Loucy (cell line): Measurements from ENCODE around the gene PARVB.

ENCODE experiments used
- H2AFZ ChIP-seq: fragments of 200-600 bp; sonication (generic); 2 replicates; pipeline ENCODE4 v1.6.0; 2016; ENCODE audit warnings: antibody characterized with exemption, mild to moderate bottlenecking, low read length, moderate library complexity
- H3F3A ChIP-seq: fragments of 200-600 bp; 2 replicates; pipeline ENCODE4 v1.6.0; 2016; ENCODE audit warnings: antibody characterized with exemption, low read depth, mild to moderate bottlenecking
- H3K27me3 ChIP-seq: fragments of 200-600 bp; sonication (generic); 2 replicates; pipeline ENCODE4 v1.6.1; 2014; ENCODE audit warnings: low read length, mild to moderate bottlenecking; ENCODE audit not compliant: insufficient read depth, poor library complexity, severe bottlenecking
- H3K36me3 ChIP-seq: fragments of 200-600 bp; sonication (generic); 2 replicates; pipeline ENCODE4 v1.6.1; 2016; ENCODE audit warnings: low read length; ENCODE audit not compliant: insufficient read depth
- H3K4me1 ChIP-seq: fragments of 200-600 bp; sonication (generic); 2 replicates; pipeline ENCODE4 v1.5.1; 2014; ENCODE audit warnings: low read length, mild to moderate bottlenecking; ENCODE audit not compliant: insufficient read depth, poor library complexity, severe bottlenecking
- H3K4me2 ChIP-seq: fragments of 200-600 bp; sonication (generic); 2 replicates; pipeline ENCODE4 v1.6.0; 2014; ENCODE audit warnings: antibody characterized with exemption, low read length, low read depth, mild to moderate bottlenecking; ENCODE audit not compliant: poor library complexity, severe bottlenecking
- H3K4me3 ChIP-seq: fragments of 200-600 bp; sonication (generic); 2 replicates; pipeline ENCODE4 v1.5.1; 2014; ENCODE audit warnings: low read length, mild to moderate bottlenecking, mixed read lengths; ENCODE audit not compliant: poor library complexity, severe bottlenecking
- H3K79me2 ChIP-seq: fragments of 200-600 bp; sonication (generic); 2 replicates; pipeline ENCODE4 v1.6.1; 2014; ENCODE audit warnings: low read length; ENCODE audit not compliant: insufficient read depth
- H3K9ac ChIP-seq: fragments of 200-600 bp; sonication (generic); 2 replicates; pipeline ENCODE4 v1.6.0; 2014; ENCODE audit warnings: mild to moderate bottlenecking, low read depth, low read length, moderate library complexity; ENCODE audit not compliant: poor library complexity, severe bottlenecking
- H3K9me2 ChIP-seq: fragments of 200-600 bp; sonication (generic); replicated peaks from 2 replicates; pipeline ENCODE4 v1.6.1; 2016; ENCODE audit warnings: low read depth, low read length, mixed read lengths
- H3K9me3 ChIP-seq: fragments of 200-600 bp; sonication (generic); 2 replicates; pipeline ENCODE4 v1.6.1; 2014; ENCODE audit warnings: mild to moderate bottlenecking, antibody characterized with exemption, low read length, low read depth; ENCODE audit not compliant: insufficient read depth
- H4K20me1 ChIP-seq: fragments of 200-600 bp; sonication (generic); 2 replicates; pipeline ENCODE4 v1.6.0; 2014; ENCODE audit warnings: antibody characterized with exemption, low read length, mild to moderate bottlenecking; ENCODE audit not compliant: insufficient read depth, poor library complexity, severe bottlenecking
- CTCF ChIP-seq: fragments of 200-600 bp; sonication (generic); conservative IDR thresholded peaks from 2 replicates; pipeline ENCODE4 v1.5.1; 2014; ENCODE audit warnings: mild to moderate bottlenecking, antibody characterized with exemption, low read length
- EZH2phosphoT487 ChIP-seq: fragments of 200-600 bp; IDR thresholded peaks from 2 replicates; pipeline ENCODE4 v1.6.1; 2018; ENCODE audit warnings: antibody characterized with exemption, mild to moderate bottlenecking, moderate library complexity, borderline replicate concordance

Gene PARVB

GRCh38 chr22:44186121-44186510 lies 162.0 kb downstream of the PARVB start:
- H3K9me2 ChIP-seq = no peaks in the 10 kb centered on the region
- no peak overlapping the region for H3K9ac ChIP-seq
- H3K4me1 ChIP-seq = peaks cover 26% of the 10 kb centered on the region
- peaks cover 18% of the 10 kb centered on the region for H4K20me1 ChIP-seq
- H2AFZ ChIP-seq = no peak overlapping the region
- H3K27me3 ChIP-seq = no peaks in the 10 kb centered on the region
- H3K9me3 ChIP-seq = no peaks in the 10 kb centered on the region
- peaks cover 40% of the 10 kb centered on the region for H3K79me2 ChIP-seq
- H3K4me2 ChIP-seq = no peak overlapping the region
- H3F3A ChIP-seq = no peaks in the 10 kb centered on the region; the same call in 1 of the 2 replicates
- TF ChIP-seq CTCF = no peak
- TF ChIP-seq EZH2phosphoT487 = no peak
- peaks cover 12% of the 10 kb centered on the region; the same call in 1 of the 2 replicates for H3K36me3 ChIP-seq
- H3K4me3 ChIP-seq = no peak overlapping the region

GRCh38 chr22:44186737-44187136 lies 162.6 kb downstream of the PARVB start:
- Histone ChIP-seq H3F3A (no peaks in the 10 kb centered on the region; the same call in 1 of the 2 replicates), H3K36me3 (peaks cover 12% of the 10 kb centered on the region; the same call in 1 of the 2 replicates), H4K20me1 (peaks cover 18% of the 10 kb centered on the region), H3K4me3 (no peak overlapping the region), H3K9me3 (no peaks in the 10 kb centered on the region), H3K4me2 (no peak overlapping the region), H3K4me1 (peaks cover 31% of the 10 kb centered on the region), H3K79me2 (peaks cover 35% of the 10 kb centered on the region), H2AFZ (no peak overlapping the region), H3K9ac (no peak overlapping the region), H3K27me3 (no peaks in the 10 kb centered on the region), H3K9me2 (no peaks in the 10 kb centered on the region)
- TF ChIP-seq CTCF (no peak), EZH2phosphoT487 (no peak)

DNA sequence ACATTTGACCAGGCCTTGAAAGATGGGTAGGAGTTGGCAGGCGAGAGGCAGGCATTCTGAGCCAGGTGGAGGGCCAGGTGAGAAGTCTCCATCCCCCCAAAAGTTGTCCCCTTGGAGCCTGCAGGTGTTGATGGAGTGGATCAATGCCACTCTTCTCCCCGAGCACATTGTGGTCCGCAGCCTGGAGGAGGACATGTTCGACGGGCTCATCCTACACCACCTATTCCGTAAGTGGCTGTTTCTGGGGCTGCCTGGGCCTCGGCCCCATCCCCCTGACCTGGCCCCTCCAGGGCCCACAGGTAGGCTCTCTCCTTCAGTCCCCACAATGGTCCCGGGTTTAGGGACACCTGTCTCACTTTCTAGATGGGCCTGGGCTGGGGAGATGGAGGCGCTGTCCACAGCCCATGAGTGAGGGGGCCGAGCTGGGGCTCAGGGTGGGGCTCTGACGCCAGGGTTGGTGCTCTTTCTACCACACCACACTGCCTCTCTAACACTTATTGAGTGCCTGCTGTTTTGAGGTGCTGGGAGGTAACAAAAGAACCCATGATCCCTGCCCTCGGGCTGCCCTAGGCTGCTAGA lies 163.6 kb downstream of the PARVB start:
- no peak for TF ChIP-seq EZH2phosphoT487
- no peak for TF ChIP-seq CTCF
- H3K9me3 ChIP-seq = no peaks in the 10 kb centered on the region

More for the DNA sequence above, 163.6 kb downstream of the PARVB start:
- H3K4me1 ChIP-seq = peaks cover 37% of the 10 kb centered on the region
- H3K36me3 ChIP-seq = peaks cover 12% of the 10 kb centered on the region; the same call in 1 of the 2 replicates
- peaks cover 25% of the 10 kb centered on the region for H3K79me2 ChIP-seq
- H3F3A ChIP-seq = no peaks in the 10 kb centered on the region; the same call in 1 of the 2 replicates
- H3K27me3 ChIP-seq = no peaks in the 10 kb centered on the region
- no peak overlapping the region for H3K9ac ChIP-seq
- no peak overlapping the region for H3K4me2 ChIP-seq
- H3K4me3 ChIP-seq = no peak overlapping the region
- H2AFZ ChIP-seq = no peak overlapping the region
- no peaks in the 10 kb centered on the region for H3K9me2 ChIP-seq
- H4K20me1 ChIP-seq = peaks cover 17% of the 10 kb centered on the region
